ENCODE data around the gene SPDEF. TPM values are rescaled to one million over a fixed set of nuclear protein-coding genes. Genes with fewer than 3 reads are reported as not detected.

SPDEF gene
- total RNA-seq, 1 experiment from 2014 or later: 0.77 TPM

GRCh38 chr6:34525431-34526175 is 30.5 kb downstream of the SPDEF start:
- no peak overlapping the region for H3K4me3 ChIP-seq (ENCODE audit: low read depth, low read length)
- no peaks in the 10 kb centered on the region for H3K36me3 ChIP-seq (ENCODE audit: control insufficient read depth, insufficient read depth, low read length)
- intact Hi-C loops (cut with micrococcal nuclease; ENCODE audit: unreplicated experiment): loop anchor here (10.0 kb wide), 1 partner anchor 61 kb away; the partner anchor contains the start of gene PACSIN1
- H3K9me3 ChIP-seq: no peaks in the 10 kb centered on the region
- Mint-ChIP-seq H3K36me3 (ENCODE audit: insufficient read depth, unreplicated experiment) (peaks cover 5% of the 10 kb centered on the region), H3K4me3 (ENCODE audit: unreplicated experiment) (no peak overlapping the region), H3K27me3 (ENCODE audit: insufficient read depth, unreplicated experiment) (no peaks in the 10 kb centered on the region), H3K27ac (ENCODE audit: unreplicated experiment) (no peak overlapping the region), H3K4me1 (ENCODE audit: low read depth, unreplicated experiment) (no peaks in the 10 kb centered on the region), H3K9me3 (ENCODE audit: unreplicated experiment) (no peaks in the 10 kb centered on the region)
- peaks cover 12% of the 10 kb centered on the region; the same call in 1 of the 2 replicates for H3K4me1 ChIP-seq
- ChIA-PET CTCF (interaction anchor here (1.6 kb wide), 1 partner anchor 21 kb away, joined by 3 read pairs; no protein-coding TSS in a partner anchor), POLR2A (no interaction called here)
- TF ChIP-seq, protein P1, sequence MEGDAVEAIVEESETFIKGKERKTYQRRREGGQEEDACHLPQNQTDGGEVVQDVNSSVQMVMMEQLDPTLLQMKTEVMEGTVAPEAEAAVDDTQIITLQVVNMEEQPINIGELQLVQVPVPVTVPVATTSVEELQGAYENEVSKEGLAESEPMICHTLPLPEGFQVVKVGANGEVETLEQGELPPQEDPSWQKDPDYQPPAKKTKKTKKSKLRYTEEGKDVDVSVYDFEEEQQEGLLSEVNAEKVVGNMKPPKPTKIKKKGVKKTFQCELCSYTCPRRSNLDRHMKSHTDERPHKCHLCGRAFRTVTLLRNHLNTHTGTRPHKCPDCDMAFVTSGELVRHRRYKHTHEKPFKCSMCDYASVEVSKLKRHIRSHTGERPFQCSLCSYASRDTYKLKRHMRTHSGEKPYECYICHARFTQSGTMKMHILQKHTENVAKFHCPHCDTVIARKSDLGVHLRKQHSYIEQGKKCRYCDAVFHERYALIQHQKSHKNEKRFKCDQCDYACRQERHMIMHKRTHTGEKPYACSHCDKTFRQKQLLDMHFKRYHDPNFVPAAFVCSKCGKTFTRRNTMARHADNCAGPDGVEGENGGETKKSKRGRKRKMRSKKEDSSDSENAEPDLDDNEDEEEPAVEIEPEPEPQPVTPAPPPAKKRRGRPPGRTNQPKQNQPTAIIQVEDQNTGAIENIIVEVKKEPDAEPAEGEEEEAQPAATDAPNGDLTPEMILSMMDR (IDR thresholded peaks at IDR 0.05; ENCODE audit: insufficient read depth in 1 of 2, low read depth in 1 of 2, low read length in 1 of 2, severe bottlenecking in 1 of 2, unreplicated experiment in 1 of 2): no peak
- no TSS peak for BruUV-seq (replicated peaks)
- no peaks in the 10 kb centered on the region for H3K27me3 ChIP-seq (replicated peaks; ENCODE audit: control insufficient read depth, insufficient read depth, low read length)
- no peak for DNase-seq

GRCh38 chr6:34524971-34525370 is 31.2 kb downstream of the SPDEF start:
- H3K36me3 ChIP-seq (ENCODE audit: control insufficient read depth, insufficient read depth, low read length): no peaks in the 10 kb centered on the region
- ChIA-PET CTCF (no interaction called here), POLR2A (no interaction called here)
- no peaks in the 10 kb centered on the region for H3K27me3 ChIP-seq (replicated peaks; ENCODE audit: control insufficient read depth, insufficient read depth, low read length)
- no peak overlapping the region for H3K4me3 ChIP-seq (ENCODE audit: low read depth, low read length)
- Mint-ChIP-seq H3K4me1 (ENCODE audit: low read depth, unreplicated experiment) (no peaks in the 10 kb centered on the region), H3K9me3 (ENCODE audit: unreplicated experiment) (no peaks in the 10 kb centered on the region), H3K27ac (ENCODE audit: unreplicated experiment) (no peak overlapping the region), H3K36me3 (ENCODE audit: insufficient read depth, unreplicated experiment) (peaks cover 5% of the 10 kb centered on the region), H3K27me3 (ENCODE audit: insufficient read depth, unreplicated experiment) (no peaks in the 10 kb centered on the region), H3K4me3 (ENCODE audit: unreplicated experiment) (no peak overlapping the region)
- intact Hi-C loops (cut with micrococcal nuclease; ENCODE audit: unreplicated experiment): loop anchor here (10.0 kb wide), 1 partner anchor 60 kb away; the partner anchor contains the start of gene PACSIN1
- no peaks in the 10 kb centered on the region for H3K9me3 ChIP-seq
- no TSS peak for BruUV-seq (replicated peaks)
- H3K4me1 ChIP-seq: peaks cover 12% of the 10 kb centered on the region; the same call in 1 of the 2 replicates
- DNase-seq: no peak
- TF ChIP-seq, protein P1 (IDR thresholded peaks at IDR 0.05; ENCODE audit: insufficient read depth in 1 of 2, low read depth in 1 of 2, low read length in 1 of 2, severe bottlenecking in 1 of 2, unreplicated experiment in 1 of 2): no peak

DNA sequence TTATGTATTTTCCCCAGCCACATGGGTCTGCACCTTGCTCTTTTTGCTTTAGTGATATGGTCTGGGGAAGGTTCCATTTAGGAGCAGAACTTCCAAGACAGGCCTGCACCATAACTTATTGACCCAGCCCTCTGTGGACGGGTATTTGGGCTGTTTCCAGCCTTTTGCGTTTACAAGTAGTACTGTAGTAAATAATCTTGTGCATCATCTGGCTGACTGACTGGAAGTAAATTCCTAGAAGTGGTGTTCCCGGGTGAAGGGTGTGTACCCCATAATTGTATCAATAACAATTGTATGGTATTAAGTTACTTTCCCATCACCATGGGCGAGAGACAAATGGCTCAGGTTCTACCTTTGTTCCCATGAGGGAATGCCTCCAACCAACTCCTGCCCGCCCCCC is 31.6 kb downstream of the SPDEF start:
- H3K27me3 ChIP-seq (replicated peaks; ENCODE audit: control insufficient read depth, insufficient read depth, low read length): no peaks in the 10 kb centered on the region

More for the DNA sequence above, 31.6 kb downstream of the SPDEF start:
- no peak overlapping the region for H3K4me3 ChIP-seq (ENCODE audit: low read depth, low read length)
- peaks cover 5% of the 10 kb centered on the region for H3K36me3 Mint-ChIP-seq (ENCODE audit: insufficient read depth, unreplicated experiment)
- no peaks in the 10 kb centered on the region for H3K4me1 Mint-ChIP-seq (ENCODE audit: low read depth, unreplicated experiment)
- H3K4me3 Mint-ChIP-seq (ENCODE audit: unreplicated experiment): no peak overlapping the region
- no peak overlapping the region for H3K27ac Mint-ChIP-seq (ENCODE audit: unreplicated experiment)
- CTCF ChIA-PET: interaction anchor here (0.5 kb wide), 1 partner anchor 32 kb away, joined by 4 read pairs; no protein-coding TSS in a partner anchor
- no peaks in the 10 kb centered on the region for H3K27me3 Mint-ChIP-seq (ENCODE audit: insufficient read depth, unreplicated experiment)
- POLR2A ChIA-PET: interaction anchor here (0.6 kb wide), 1 partner anchor 531 kb away, joined by 3 read pairs; no protein-coding TSS in a partner anchor
- H3K36me3 ChIP-seq (ENCODE audit: control insufficient read depth, insufficient read depth, low read length): no peaks in the 10 kb centered on the region
- peaks cover 12% of the 10 kb centered on the region; the same call in 1 of the 2 replicates for H3K4me1 ChIP-seq
- no TSS peak for BruUV-seq (replicated peaks)
- TF ChIP-seq, protein P1 (IDR thresholded peaks at IDR 0.05; ENCODE audit: insufficient read depth in 1 of 2, low read depth in 1 of 2, low read length in 1 of 2, severe bottlenecking in 1 of 2, unreplicated experiment in 1 of 2): no peak
- H3K9me3 ChIP-seq: no peaks in the 10 kb centered on the region
- no peak for DNase-seq
- intact Hi-C loops (cut with micrococcal nuclease; ENCODE audit: unreplicated experiment): loop anchor here (10.0 kb wide), 1 partner anchor 60 kb away; the partner anchor contains the start of gene PACSIN1
- H3K9me3 Mint-ChIP-seq (ENCODE audit: unreplicated experiment): no peaks in the 10 kb centered on the region

Data from Caco-2 (cell line).